ENCODE data around the gene IGFN1.

The IGFN1 gene

DNA sequence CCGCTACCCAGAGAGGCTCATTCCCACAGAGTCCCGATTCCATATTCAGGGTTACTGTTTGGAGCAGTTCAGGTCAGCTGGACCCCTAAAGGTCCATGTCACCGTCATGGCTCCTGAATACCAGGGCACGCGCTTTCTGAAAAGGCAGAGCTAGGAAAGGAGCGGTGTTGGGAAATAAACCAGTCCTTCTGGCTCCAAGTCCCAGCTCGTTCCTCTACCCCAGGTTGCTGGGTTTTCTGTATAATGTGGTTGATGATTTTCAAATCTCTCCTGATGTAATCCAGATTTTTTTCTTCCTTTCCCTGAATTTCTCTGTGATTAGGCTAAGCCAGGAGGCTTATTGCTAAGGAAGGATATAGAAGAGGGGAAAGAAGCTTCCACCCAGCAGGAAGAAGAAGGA is 78.7 kb downstream of the IGFN1 start:
- TF ChIP-seq, protein P1, sequence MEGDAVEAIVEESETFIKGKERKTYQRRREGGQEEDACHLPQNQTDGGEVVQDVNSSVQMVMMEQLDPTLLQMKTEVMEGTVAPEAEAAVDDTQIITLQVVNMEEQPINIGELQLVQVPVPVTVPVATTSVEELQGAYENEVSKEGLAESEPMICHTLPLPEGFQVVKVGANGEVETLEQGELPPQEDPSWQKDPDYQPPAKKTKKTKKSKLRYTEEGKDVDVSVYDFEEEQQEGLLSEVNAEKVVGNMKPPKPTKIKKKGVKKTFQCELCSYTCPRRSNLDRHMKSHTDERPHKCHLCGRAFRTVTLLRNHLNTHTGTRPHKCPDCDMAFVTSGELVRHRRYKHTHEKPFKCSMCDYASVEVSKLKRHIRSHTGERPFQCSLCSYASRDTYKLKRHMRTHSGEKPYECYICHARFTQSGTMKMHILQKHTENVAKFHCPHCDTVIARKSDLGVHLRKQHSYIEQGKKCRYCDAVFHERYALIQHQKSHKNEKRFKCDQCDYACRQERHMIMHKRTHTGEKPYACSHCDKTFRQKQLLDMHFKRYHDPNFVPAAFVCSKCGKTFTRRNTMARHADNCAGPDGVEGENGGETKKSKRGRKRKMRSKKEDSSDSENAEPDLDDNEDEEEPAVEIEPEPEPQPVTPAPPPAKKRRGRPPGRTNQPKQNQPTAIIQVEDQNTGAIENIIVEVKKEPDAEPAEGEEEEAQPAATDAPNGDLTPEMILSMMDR (conservative IDR thresholded peaks at IDR 0.05; ENCODE audit: low read depth, low read length), result no peak
- no peak for DNase-seq (ENCODE audit: low read depth)
- no peak overlapping the region for H3K4me3 ChIP-seq (ENCODE audit: low read depth, low read length)

DNA sequence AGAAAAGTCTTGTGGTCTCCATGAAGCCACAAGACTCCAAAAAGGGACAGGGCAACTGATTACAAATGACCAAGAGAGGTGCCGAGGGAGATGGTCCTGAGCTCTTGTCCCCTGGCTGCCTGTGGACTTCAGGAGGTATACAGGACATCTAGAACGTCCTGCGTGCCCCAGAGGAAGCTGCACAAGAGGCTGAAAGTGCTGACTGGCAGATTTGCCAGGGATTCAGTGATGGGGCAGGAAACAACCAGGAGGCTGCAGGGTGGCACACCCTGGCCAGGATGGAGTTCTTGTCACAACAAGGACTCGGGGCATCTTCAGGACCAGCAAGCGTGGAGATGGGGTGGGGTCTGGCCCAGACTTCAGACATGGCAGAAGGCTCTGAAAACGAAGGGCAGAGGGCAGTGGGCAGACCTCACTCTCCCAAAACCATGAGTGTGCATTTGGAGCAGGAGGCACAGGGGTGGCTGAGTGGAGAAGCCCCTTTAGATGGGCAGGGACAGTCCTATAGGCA is 79.3 kb downstream of the IGFN1 start:
- no peak overlapping the region for H3K4me3 ChIP-seq (ENCODE audit: low read depth, low read length)
- TF ChIP-seq, protein P1 (conservative IDR thresholded peaks at IDR 0.05; ENCODE audit: low read depth, low read length), result no peak
- DNase-seq (ENCODE audit: low read depth), result no peak

DNA sequence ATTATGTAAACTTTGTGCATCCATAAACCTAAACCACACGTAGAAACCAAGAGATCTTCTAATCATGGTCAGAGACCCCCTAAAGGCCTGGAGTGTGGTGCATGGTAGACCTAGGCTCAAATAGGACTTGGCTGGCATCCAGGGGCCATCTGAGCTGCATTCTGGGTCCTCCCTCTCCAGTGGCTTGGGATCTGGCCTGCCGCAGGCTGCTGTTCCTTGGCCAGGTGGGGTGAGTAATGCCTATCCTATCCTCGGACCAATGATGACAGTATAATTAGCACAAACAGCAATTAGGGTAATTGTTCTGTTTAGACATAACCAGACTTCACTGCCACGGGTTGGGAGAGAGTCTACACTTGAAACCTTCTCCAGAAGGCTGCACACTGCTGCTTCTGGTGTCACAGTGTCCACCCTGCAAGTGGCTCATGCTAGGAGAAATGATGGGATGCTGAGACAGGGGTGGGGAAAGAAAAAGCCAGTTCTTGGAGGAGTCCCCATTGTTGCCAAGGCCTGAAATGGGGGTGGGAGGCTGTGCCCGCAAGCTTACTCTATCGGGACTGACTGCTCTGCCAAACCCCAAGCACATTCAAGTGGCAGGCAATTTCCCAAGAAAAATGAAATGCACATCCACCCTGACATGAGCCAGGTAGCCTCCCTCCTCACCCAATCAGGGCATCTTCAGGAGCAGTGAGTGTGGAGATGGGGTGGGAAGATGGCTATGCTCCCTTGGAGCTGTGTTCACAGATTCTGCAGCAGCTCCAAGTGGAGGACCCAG is 80.2 kb downstream of the IGFN1 start:
- DNase-seq (ENCODE audit: low read depth), result no peak
- TF ChIP-seq, protein P1 (conservative IDR thresholded peaks at IDR 0.05; ENCODE audit: low read depth, low read length), result no peak
- no peak overlapping the region for H3K4me3 ChIP-seq (ENCODE audit: low read depth, low read length)

DNA sequence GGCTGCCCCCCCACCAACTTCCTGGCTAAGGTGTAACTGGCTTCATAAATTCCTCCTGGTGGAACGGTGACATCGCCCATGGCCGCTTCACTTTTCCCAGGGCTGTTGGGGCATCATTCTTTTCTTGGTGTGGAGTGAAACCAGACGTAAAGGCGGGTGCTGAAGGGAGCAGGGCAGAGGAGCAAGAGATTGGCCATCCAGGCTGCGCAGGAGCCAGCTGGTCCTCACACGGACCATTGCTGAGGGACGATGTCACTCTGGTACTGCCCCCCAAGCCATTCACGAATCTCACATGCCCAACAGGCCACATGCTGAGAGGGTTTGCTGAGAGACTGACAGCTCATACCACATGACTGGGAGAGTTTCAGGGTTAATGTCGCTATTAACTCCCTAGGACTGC is 82.2 kb downstream of the IGFN1 start:
- no peak for DNase-seq (ENCODE audit: low read depth)
- TF ChIP-seq, protein P1 (conservative IDR thresholded peaks at IDR 0.05; ENCODE audit: low read depth, low read length), result no peak
- H3K4me3 ChIP-seq (ENCODE audit: low read depth, low read length), result no peak overlapping the region

DNA sequence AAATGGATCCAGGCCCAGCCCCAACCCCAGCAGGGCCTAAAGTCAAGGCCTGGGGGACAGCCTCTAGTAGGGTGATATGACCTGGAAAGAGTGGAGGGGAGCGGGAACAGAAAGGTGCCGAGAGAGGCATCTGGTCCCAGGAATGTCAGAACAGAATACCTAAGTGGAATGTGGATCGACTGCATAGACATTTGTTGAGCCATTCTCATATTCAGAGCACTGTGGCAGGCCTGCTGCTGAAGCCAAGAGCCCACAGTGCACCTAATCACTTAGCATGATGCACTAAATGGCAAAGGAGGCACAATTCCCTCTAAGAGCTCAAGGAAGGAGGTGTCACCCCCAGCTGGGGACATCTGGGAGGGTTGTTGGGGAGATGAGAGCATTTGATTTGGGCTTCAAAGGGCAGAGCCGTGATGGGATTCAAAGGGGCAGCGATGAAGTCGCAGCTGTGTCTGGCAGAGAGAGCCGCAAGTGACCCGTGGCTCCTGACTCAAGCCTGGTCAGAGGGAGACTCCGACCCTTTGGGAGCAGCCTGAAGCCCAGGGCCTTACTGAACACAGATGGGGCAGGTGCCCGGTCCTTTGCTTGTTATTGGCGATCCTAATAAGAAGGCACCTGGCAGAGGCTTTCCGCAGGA is 84.1 kb downstream of the IGFN1 start:
- no peak for DNase-seq (ENCODE audit: low read depth)
- no peak overlapping the region for H3K4me3 ChIP-seq (ENCODE audit: low read depth, low read length)
- TF ChIP-seq, protein P1 (conservative IDR thresholded peaks at IDR 0.05; ENCODE audit: low read depth, low read length), result no peak

DNA sequence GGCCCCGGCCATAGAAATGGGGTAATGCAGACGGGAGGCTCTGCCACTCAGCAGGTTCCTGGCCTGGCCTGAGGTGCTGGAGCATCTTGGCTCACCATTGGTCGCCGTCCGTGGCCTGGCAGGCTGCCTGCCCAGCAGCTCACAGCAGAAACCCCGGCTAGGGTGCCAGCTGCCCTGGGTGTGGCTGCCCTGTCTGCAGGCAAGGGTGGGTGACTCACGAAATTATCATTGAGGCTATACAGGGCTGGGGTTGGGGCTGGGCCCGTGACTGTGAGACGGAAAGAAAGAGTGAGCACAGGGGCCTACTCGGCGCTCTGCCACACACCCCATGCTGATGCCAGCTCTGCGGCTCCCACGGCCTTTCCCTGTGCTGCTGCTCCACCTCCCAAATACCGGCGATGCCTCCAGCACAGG is 84.6 kb downstream of the IGFN1 start:
- TF ChIP-seq, protein P1 (conservative IDR thresholded peaks at IDR 0.05; ENCODE audit: low read depth, low read length), result no peak
- H3K4me3 ChIP-seq (ENCODE audit: low read depth, low read length), result no peak overlapping the region
- no peak for DNase-seq (ENCODE audit: low read depth)

Data from choroid plexus epithelial cell (primary cell).